Purkinje cell (primary cell): ENCODE results near the gene CMAS. TPM values are rescaled to one million over a fixed set of nuclear protein-coding genes. Genes with fewer than 3 reads are reported as not detected.

Experiments
- polyA plus RNA-seq: library from polyadenylated mRNA; unstranded; fragments of >200 nt; fragmentation: Nextera tagmentation; gene quantifications from 2 replicates; pipeline ENCODE4 v1.2.1, GENCODE V29; 2014

CMAS gene
- polyA plus RNA-seq, result 122 and 131 TPM in 2 replicates

GRCh38 chr12:22046090-22046967, at the start of gene CMAS:
CMAS (plus strand) TSS chr12:22046218; CDS start chr12:22046304, 86 bp downstream.

Other genes with a start within 250 kb of the CMAS start
- 0.04 and 0.31 TPM in 2 replicates for gene ABCC9, start 104.8 kb upstream of the CMAS start, polyA plus RNA-seq